Hematopoietic multipotent progenitor cell treated with erythropoietin and hydrocortisone succinate and interleukin-3 and kit ligand, for 6 days (in vitro differentiated cells): Measurements from ENCODE around the gene CD300E.
"Not testable (repeated sequence)": the region's sequence is repeated elsewhere in the genome, so short reads cannot be mapped to it uniquely, and the experiment has no call there.

Experiments used
- DNase-seq: peaks from one replicate; pipeline ENCODE4 v3.0.0-alpha.2; 2015

CD300E gene

GRCh38 chr17:74597069-74597790 is 26.3 kb downstream of the CD300E start:
- no peak for DNase-seq

- DNase-seq = no peak
These were observed 28.3 kb downstream of the CD300E start for GRCh38 chr17:74595037-74595750.

GRCh38 chr17:74592087-74592990 is 31.2 kb downstream of the CD300E start, which contains the start of gene CD300LD:
Gene CD300LD (minus strand): TSS chr17:74592283. CDS start chr17:74592202, 81 bp downstream.
- DNase-seq = no peak

- no peak for DNase-seq
These were observed 32.0 kb downstream of the CD300E start for GRCh38 chr17:74591503-74591902.

DNA sequence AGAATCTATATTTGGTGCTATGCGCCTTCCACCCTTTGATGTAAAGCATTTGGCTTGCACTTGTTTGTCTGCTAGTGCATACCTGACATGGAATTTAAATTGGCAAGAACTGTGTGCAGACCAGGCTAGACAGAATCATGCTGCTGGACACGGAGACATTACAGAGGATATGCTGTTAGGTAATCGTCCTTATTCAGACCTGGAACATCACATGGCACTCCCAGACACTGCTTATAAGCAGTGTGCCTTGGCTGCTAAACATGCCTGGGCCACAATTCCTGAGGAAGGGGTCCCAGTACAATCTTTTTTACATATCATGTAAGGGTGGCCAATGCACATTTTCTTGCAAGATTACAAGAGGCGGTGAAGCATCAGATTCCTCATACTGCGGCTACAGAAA is 37.8 kb downstream of the CD300E start:
- no peak for DNase-seq

DNA sequence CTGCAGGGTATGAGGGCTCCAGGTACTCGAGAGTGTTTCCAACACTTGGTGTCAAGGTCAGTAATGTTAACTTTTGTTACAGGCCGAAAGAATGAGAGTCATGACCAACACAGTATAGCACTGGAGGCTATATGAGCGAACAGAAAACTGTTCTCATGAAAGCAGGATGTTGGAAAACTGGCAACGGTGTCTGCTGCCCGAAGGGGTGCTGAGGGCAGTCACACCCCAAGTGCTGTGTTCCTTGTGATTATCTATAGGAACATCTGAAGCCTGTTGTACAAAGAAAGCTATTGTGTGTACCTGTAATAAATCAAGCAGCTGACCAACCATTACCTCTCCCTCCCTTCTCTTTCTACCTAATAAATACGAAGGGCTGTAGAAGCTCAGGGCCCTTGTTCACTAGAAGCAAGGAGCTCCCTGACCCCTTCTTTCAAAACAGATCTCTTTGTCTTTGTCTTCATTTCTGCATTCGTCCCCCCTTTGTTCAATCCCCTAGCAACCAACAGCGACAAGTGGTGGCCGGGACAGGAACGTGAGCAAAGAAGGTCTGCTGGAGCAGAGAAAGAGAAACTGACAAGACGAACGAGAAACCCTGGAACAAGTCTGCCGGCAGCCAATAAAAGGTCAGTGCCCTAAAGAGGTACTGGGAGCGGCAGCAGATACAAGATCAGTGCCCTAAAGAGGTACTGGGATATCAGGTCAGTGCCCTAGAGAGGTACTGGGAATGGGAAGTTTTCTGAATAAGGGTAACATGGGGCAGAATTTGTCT is 39.1 kb downstream of the CD300E start:
- no peak for DNase-seq

- DNase-seq = no peak
These were observed 40.9 kb downstream of the CD300E start for GRCh38 chr17:74582633-74583032.

DNA sequence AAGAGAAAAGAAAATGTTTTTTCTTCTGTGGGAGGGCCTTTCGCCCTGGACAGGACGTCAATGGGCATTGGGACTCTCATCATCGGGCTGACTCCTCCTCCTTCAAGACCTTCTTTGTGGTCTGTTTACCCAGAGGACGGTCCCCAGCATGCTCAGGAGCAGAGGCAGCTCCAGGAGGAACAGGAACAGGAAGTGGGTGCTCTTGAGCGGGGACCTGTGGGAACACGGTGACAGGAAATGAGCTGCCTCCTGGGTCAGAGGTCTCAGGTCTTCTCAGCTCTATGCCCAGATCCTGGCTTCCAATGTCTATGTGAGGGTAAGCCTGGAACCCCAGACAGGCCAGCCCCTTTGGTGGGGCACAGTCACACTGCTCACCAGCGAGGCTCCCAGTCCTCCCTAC is 43.6 kb downstream of the CD300E start:
- DNase-seq = no peak

GRCh38 chr17:74578979-74579378 is 44.6 kb downstream of the CD300E start:
- no peak for DNase-seq

DNA sequence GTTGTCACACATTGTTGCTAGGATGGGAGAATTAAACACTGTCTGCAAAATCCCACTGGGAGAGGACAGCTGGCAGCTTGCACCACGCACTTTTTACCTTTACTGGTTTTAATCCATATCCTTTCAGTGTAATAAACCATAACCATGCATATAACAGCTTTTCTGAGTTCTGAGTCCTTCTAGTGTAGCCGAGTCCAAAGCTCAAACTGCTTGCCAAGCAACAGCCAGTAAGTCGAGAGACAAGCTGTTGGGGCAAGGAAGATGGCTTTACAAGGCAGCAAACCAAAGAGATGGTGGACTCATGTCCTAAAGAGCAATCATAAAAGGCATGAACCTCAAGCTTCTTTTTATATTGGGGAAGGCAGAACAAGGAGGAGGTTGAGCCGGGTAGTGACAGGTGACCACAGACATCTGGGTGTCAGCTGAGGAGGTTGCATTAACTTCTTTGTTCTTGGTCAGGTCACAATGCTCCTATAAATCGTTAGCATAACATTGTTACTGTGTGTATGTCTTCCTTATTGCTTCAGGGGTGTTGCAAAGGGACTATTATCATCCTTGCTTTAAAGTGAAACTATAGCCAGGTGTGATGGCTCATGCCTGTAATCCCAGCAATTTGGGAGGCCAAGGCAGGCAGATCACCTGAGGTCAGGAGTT is 48.9 kb downstream of the CD300E start:
- no peak for DNase-seq

DNA sequence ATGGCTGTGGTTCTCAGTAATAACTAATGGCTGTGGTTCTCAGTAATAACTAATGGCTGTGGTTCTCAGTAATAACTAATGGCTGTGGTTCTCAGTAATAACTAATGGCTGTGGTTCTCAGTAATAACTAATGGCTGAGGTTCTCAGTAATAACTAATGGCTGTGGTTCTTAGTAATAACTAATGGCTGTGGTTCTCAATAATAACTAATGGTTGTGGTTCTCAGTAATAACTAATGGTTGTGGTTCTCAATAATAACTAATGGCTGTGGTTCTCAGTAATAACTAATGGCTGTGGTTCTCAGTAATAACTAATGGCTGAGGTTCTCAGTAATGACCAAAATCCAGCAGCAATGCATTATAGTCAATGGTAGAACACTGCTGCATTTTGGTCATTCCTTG is 49.9 kb downstream of the CD300E start:
- not testable (repeated sequence) for DNase-seq

GRCh38 chr17:74573169-74573568 is 50.4 kb downstream of the CD300E start:
- no peak for DNase-seq

- no peak for DNase-seq
These were observed 51.8 kb downstream of the CD300E start for GRCh38 chr17:74571621-74572270.

GRCh38 chr17:74569020-74570003 is 54.2 kb downstream of the CD300E start:
- DNase-seq = peak; percentile 87

DNA sequence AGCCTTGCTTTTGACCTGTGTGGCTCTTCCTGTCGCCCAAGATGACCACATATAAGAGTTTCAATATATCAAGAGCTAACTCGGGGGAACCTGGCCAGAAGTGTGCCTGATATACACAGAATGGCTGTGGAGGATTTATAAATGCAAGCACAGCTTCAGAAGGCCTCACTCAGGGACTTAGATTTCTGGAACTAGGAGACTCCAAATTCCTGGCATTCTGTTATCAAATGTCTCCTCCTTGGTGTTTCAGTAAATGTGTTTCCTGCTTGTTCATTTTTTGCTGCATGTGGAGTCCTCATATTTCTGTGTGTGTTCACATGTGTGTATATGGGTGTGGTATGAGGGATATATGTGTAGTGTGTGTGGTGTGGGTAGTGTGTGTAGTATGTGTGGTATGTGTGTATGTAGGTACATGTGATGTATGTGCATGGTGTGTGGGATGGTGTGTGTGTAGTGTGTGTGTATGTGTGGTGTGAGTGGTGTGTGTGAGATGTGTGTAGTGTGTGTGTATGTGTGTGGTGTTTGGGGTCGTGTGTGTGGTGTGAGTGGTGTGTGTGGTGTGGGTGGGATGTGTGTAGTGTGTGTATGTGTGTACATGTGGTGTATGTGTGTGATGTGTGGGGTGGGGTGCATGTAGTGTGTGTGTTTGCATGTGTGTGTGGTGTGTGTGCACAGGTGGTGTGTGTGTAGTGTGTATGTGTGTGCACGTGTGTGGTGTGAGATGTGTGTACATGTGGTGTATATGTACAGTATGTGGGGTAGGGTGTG is 55.2 kb downstream of the CD300E start:
- DNase-seq = no peak

GRCh38 chr17:74567397-74567796 is 56.1 kb downstream of the CD300E start, which contains the start of gene CD300H:
Gene CD300H (minus strand): TSS chr17:74567509.
- DNase-seq = no peak

DNA sequence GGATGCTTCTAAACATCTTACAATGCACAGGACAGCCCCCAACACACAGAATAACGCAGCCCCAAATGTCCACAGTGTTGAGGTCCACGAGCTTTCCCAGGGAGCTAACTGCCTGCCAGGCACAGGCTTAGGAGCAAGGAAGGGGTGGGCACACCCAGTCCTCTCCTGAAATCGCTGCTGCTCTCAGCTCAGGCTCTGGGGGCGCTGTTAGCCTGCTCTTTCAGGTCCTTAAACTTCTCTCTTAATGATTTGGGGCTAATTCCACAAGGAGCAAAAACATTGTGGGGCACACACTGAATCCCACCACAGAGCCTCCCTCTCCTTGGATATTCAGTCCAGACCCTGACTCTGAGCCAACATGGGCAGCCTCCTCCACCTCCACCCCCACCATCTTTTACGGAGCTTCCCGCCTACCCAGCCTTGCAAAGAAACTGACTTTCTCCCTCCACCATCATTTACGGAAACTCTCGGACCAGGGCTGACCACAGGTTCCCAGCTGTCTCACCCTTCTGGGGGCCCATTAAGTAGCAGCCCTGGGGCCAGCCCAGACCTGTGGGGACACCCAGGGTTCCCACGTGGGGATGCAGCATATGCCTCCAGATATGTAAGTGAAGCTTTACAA is 57.3 kb downstream of the CD300E start:
- peak; percentile 77 for DNase-seq

- no peak for DNase-seq
These were observed 58.4 kb downstream of the CD300E start for GRCh38 chr17:74565126-74565525.

DNA sequence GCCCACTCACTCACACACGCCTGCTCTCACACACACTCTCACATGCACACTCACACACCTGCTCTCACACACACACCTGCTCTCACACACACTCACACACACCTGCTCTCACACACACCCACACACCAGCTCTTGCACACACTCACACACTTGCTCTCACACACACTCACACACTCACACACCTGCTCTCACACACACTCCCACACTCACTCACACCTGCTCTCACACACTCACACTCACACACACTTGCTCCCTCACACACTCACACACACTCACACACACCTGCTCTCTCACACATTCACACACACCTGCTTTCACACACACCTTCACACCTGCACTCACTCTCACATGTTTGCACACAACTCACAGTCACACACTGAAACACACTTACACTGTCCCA is 60.2 kb downstream of the CD300E start:
- DNase-seq = no peak
